ENCODE measurements around the gene IL17REL.

Gene IL17REL

DNA sequence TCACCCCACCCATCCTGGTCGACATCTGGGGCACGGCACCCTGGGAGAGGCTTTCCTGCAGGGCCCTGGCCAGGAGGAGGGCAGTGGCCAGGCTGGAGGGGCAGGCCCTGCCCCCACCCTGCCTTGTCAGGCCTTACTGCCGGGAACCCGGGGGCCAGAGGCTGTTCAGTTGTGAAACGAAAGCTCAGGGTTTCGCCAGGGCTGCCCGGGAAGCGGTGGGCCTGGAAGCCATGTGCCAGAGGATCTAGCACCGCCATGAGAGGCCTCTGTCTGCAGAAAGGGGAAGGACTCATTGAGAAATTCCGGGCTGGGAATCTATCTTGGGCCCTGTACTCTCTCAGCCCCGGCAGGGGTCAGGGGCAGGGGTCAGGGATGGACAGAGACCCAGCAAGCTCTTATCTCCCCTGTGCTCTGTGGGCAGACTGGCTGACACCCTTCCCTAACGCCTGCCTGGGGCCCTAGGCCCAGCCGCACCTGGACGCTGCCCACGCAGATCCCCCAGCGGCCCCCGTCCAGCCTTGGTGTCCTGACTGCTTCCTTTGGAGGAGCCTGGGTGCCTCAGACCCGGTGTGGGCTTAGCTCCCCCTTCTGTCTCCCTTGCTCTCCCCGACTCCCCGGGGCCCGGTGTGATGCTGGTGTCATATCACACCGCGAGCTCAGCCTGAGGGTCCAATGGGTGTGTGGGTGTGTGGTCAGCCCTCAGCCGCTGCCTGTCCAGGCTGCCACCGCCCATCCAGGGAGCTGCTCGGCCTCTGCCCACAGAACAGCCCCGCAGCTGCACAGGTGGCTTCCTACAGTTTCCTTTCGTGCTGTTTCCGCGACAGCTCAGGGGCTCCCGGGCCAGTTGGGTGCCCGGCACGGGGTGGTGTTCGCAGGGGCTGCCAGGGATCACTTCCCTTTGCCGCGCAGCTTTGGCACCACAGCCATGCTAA, 45.5 kb downstream of the IL17REL start:
- DNase-seq (ENCODE audit: low spot score), result no peak

DNA sequence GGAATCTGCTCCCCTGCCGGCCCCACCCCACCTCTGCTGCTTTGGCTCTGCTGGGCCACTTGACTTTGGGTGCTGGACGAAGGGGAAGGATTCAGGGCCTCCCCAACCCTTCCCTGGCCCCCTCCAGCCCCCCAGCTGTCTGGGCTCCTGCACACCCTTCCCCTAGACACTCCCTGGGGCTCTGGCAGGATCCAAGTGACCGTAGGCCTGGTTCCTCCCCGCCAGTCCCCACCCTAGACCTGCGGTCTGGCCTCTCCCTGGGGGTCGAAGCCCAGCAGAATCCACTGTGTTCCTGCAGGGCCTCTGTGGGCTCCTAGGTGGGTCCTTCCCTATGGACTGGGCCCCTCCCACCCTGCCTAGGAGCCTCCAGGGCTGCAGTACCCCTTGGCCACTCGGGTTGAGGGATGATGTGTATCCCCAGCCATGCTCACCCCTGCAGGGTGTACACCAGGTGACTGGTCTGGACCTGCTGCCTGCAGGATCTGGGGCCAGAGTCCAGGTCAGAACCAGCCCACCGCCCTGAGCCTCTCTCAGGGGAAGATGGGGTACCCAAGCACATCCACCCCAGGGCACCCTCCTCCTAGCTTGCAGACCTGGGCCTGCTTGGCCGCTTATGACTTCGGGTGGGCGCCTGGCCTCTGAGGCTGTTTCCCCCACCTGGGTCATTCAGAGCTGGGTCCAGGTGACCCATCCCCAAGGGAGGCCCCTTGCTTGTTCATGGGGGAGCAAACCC, 46.4 kb downstream of the IL17REL start:
- DNase-seq (ENCODE audit: low spot score), result no peak

DNA sequence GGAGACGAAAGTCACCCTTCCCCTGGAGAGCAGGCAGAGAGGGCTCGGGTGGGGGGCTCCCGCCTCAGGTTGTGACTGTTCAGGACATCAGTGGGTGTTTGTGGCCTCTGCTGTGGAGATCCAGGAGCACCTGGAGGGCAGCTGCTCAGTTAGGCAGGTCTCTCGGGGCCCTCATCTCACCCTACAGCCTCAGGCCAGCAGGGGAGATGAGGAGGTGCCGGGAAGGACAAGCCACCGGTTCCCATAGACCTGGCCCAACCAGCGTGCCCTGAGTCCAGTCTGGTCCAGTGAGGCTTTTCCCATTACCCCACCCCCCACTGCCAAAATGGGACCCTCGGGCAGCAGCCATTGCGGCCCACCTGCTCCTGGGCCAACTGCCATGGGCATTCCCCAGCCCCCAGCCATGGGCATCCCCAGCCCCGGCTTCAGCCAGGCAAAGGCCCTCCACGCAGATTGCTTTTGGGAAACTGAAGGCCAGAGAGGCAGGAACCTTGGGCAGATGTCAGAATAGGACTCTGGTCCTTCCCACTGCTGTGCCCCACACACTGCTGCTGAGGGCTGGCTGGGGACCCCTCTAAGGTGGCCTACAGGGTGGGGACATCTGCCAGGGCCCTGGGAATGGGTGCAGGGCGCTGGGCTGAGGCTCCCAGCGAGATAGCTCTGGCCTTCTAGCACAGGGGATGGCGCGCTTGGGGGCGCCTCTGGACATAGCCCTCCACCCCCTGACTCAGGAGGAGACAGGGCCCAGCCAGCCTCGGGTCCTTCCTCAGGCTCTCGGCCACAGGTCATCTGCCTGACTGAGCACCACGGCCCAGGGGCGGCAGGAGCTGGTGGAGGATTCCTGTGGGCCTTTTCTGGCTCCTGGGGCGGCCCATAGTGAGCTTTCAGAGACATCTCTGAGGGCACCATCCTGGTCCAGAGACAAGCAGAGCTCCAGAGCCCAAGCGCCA, 47.2 kb downstream of the IL17REL start:
- no peak for DNase-seq (ENCODE audit: low spot score)

DNA sequence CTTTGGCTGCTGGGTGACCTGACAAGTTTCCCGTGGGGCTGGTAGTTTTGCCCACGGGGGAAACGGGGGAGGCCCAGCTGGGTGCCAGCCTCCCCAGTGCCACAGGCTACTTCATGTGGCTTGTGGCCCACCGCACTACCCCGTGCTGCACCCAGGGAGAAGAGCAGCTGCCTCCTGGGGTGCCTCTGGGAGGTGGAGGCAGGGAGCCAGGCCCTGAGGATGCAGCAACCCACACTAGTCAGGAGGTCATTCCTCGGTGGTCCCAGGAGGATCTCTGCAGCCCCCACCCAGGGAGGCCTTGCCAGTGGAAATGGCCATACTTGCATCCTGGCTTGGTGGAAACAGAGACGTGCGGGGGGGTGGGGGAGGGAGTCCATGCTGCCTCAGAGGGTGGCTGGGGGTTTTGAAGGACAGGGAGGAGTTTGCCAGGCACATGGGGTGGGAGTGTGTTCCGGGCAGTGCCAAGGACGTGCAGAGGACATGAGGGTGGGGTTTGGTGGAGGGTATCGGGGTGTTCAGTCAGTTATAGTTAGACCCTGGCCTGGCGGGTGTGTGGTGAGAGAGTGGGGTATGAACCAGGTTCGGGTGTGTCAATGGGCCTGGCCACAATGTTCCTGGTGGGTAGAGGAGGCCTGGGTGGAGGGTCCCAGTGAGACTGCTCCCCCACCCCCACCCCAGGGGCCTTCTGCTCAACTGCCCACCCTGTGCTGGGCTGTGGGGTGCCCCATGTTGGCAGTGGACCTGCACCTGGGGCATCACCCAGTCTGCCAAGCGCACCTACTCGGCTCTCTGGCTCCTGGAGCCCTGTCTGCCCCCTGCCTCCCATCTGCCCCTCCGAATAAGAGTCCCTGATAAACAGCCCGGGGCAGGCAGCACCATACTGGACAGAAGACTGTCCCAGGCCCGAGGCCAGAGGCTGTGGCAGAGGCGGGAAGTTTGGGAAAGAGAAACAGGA, 48.2 kb downstream of the IL17REL start:
- no peak for DNase-seq (ENCODE audit: low spot score)

DNA sequence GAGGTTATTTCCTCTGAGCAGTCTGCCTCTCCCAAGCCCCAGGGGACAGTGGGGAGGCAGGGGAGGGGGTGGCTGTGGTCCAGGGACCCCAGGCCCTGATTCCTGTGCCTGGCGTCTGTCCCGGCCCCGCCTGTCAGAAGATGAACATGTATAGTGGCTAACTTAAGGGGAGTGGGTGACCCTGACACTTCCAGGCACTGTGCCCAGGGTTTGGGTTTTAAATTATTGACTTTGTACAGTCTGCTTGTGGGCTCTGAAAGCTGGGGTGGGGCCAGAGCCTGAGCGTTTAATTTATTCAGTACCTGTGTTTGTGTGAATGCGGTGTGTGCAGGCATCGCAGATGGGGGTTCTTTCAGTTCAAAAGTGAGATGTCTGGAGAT, 48.9 kb downstream of the IL17REL start:
- no peak for DNase-seq (ENCODE audit: low spot score)

GRCh38 chr22:49962751-49963646, 49.6 kb downstream of the IL17REL start:
- DNase-seq (ENCODE audit: low spot score), result no peak

DNA sequence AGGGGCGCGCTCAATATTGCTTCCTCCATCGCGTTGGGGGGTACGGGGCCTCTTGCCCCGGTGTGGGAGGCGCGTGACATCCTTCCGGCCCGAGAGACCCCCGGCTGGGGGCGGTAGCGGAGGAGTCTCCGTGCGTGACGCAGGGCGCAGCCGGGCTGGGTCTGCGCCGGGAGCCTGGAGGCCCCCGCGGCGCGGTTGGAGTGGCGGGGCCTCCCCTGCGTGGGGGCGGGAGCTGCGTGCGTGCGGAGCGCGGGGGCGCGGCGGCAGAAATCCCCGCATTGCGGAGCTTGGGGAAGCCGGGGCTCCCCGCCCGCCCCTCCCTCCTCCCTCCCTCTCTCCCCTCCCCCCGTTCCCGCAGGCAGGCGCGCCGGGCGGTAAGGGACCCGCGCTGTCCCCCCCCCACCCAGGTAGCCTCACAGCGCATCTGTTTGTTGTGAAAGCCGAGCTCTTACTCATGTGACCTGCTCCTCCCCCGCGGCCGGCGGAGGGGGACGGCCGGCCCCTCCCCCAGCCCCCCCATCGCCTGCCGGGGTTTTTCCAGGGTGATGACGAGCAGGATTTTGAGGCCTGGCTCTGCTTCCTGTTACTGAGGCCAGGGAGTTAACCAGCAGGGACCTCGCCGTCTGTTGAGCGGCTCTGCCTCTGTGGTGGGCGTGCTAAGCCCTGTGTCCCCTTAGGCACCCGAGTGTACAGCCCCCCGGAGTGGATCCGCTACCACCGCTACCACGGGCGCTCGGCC, 50.4 kb downstream of the IL17REL start:
- DNase-seq (ENCODE audit: low spot score), result peak; percentile 85

GRCh38 chr22:49961601-49962011, 51.0 kb downstream of the IL17REL start:
- DNase-seq (ENCODE audit: low spot score), result no peak

DNA sequence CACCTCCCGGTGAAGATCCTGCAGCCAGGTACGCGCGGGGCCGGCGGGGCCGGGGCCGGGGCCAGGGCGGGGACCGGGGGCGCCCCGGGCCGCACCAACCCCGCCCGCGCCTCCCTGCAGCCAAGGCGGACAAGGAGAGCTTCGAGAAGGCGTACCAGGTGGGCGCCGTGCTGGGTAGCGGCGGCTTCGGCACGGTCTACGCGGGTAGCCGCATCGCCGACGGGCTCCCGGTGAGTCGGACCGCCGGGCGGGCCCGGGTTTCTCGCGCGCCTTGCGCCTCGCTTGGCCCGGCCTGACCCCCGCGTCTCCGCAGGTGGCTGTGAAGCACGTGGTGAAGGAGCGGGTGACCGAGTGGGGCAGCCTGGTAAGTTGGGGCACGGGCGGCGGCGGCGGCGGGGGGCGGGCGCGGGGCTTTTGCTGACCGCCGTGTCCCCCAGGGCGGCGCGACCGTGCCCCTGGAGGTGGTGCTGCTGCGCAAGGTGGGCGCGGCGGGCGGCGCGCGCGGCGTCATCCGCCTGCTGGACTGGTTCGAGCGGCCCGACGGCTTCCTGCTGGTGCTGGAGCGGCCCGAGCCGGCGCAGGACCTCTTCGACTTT, 51.5 kb downstream of the IL17REL start:
- DNase-seq (ENCODE audit: low spot score), result peak; percentile 37

DNA sequence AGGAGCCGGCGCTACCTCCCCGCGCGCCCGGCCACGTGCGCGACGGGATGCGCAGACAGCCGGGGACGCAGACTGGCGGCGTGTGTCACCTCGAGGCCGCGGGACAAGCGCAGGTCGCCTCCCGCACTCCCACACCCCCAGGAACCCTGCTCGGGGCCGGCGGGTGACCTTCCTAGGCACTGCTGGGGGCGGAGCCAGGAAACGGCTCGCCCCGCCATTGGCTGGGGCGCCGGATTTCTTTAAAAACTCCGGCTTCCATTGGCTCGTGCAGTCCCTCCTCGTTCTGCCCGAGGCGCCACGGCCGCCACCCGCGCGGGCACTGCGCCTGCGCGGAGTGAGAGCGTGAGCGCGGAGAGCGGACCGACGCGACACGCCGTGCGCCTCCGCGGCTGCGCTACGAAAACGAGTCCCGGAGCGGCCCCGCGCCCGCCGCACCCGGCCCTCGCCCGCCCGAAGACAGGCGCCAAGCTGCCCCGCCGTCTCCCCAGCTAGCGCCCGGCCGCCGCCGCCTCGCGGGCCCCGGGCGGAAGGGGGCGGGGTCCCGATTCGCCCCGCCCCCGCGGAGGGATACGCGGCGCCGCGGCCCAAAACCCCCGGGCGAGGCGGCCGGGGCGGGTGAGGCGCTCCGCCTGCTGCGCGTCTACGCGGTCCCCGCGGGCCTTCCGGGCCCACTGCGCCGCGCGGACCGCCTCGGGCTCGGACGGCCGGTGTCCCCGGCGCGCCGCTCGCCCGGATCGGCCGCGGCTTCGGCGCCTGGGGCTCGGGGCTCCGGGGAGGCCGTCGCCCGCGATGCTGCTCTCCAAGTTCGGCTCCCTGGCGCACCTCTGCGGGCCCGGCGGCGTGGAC, 52.2 kb downstream of the IL17REL start, which contains the start of gene PIM3:
Gene PIM3, plus strand, starts transcription at position 614 of the 846 bp plus-strand sequence. Its CDS starts 176 bp downstream, at position 790.
- peak; percentile 89 for DNase-seq (ENCODE audit: low spot score)

DNA sequence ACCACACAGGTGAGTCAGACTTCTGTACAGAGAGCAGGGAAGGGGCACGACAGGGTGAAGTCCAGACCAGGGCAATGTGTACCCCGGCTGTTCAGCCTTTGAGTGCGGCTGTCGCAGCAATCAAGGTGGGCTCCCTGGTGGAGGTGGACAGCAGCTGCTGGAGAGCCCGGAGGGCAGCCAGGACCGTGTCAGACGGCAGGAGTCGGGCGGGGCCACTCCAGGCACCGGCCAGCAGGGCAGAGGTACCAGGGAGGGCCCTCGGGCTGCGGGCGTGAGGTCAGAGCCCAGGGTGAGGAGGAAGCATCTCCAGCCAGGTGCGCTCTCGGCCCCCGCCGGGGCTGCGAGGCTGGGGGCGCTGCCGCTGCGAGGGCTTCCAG, 52.8 kb downstream of the IL17REL start:
- DNase-seq (ENCODE audit: low spot score), result peak; percentile 42

DNA sequence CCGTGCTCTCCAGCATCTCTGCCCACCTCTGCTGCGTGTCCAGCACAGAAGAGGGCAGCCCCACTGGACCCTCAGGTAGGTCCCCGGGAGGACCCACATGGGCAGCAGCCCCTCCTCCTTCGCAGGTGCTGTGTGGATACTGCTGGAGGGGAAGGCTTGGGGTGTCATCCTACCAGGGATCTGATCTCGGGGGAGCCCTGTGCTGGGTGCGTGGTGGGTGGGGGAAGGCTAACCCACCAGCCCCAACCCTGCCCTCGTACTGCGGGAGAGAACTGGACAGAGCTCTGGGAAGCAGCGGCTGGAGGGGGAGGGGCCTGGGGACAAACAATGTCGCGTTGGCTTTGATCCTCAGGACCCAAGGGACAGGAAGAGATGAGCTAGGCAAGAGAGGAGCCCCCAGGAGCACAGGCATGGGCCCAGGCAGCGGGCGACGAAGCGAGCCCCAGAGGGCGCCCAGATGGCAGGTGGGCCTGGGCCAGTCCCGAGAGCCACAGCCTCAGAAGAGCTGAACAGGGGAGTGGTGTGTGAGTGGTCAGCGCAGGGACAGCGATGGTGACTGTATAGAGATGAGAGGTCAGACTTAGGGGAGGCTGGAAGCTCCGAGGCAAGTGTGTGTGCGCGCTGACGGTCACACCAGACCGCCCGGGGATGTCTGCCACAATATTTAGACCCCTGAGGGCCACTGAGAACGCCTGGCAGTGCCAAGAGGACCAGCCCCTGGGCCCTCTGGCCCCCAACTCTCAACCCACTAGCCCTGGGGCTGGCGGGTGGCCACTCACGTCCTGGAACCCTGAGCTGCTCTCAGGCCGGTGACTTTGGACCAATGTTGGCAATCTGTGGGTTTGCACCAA, 53.4 kb downstream of the IL17REL start:
- DNase-seq (ENCODE audit: low spot score), result no peak

DNA sequence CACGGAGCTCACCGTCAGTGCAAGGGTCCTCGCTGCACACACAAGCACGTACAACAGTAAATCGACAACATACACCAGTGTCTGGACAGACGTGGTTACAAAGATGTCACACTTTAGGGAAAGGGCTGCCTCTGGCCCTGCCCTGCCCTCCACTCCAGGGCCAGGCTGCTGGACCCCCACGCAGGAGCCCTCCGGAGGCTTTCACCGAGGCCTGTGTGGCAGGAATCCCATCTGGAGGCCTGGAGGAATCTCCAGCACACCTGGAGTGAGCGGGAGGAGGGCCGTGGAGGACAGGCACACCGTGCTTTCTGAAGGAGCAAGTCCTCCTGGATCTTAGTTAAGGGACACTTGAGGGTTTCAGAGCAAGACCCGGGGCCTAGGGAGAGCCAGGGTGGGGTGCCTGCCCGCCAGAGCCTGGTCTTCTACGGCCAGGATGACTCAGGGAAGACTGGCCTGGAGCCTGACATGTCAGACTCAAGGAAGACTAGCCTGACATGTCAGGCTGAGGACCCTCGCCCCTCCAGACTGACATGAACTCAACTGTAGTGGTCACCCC, 54.1 kb downstream of the IL17REL start:
- DNase-seq (ENCODE audit: low spot score), result no peak

GRCh38 chr22:49957826-49958365, 54.7 kb downstream of the IL17REL start:
- no peak for DNase-seq (ENCODE audit: low spot score)

- DNase-seq (ENCODE audit: low spot score), result no peak
Measured at GRCh38 chr22:49956914-49957825, 55.4 kb downstream of the IL17REL start.
